HCT116 (cell line): ENCODE results near the gene CD70. TPM values are rescaled to one million over a fixed set of nuclear protein-coding genes. Genes with fewer than 3 reads are reported as not detected.
"Not testable (repeated sequence)": the region's sequence is repeated elsewhere in the genome, so short reads cannot be mapped to it uniquely, and the experiment has no call there.

Experiments used
- ATAC-seq: fragments of 200-7000 bp; cut with Tn5 transposase; 2 replicates; pipeline ENCODE4 v1.9.1; 2020; ENCODE audit warnings: mild to moderate bottlenecking, moderate library complexity
- BruUV-seq: library from RNA; stranded (reverse); fragments of 400-500 nt; replicated peaks from 2 replicates; lab custom pipeline; 2021; lab: Mats Ljungman, UMichigan
- CTCF ChIA-PET: fragments of 300-600 bp; sonication (Branson Sonifier 250); formaldehyde crosslinking; loops from one replicate; lab custom pipeline; 2021; ENCODE audit warnings: antibody characterized with exemption; lab: Charles Lee
- POLR2A ChIA-PET: fragments of 300-600, 350-600 bp; sonication (Branson Sonifier 250); formaldehyde crosslinking; loops from one replicate; lab custom pipeline; 2021; ENCODE audit warnings: antibody characterized with exemption; lab: Charles Lee
- RAD21 ChIA-PET, 2 experiments: fragments of 300-600 bp; sonication (Branson Sonifier 250); formaldehyde crosslinking; loops; one replicate each; lab custom pipeline; 2023; ENCODE audit warnings: low total read pairs in 2 of 2; ENCODE audit not compliant: uncharacterized antibody in 2 of 2, unreplicated experiment in 2 of 2, low non-redundant PET in 1 of 2; lab: Charles Lee
- DNase-seq: peaks from one replicate; pipeline ENCODE4 v3.0.0-alpha.2; 2010; ENCODE audit warnings: low read depth, low spot score
- H2AFZ ChIP-seq: fragments of 200-600 bp; shearing (Covaris generic), sonication (generic); 2 replicates; pipeline ENCODE4 v1.6.1; 2017; ENCODE audit warnings: low read depth, mixed run types, mixed read lengths, antibody characterized with exemption, low read length; ENCODE audit not compliant: poor library complexity, severe bottlenecking
- H3K27ac ChIP-seq: 2 replicates; pipeline ENCODE4 v1.5.1; 2012; ENCODE audit warnings: low read depth, low read length
- H3K27me3 ChIP-seq: fragments of 200-600 bp; sonication (generic); 2 replicates; pipeline ENCODE4 v1.6.1; 2016; ENCODE audit warnings: mixed run types, low read length, mixed read lengths; ENCODE audit not compliant: insufficient read depth
- H3K36me3 ChIP-seq, 2 experiments: fragments of 200-500 bp in 1 of 2; fragments of 200-600 bp in 1 of 2; sonication (Bioruptor generic) in 1 of 2; sonication (generic) in 1 of 2; 2 replicates each; pipeline versions ENCODE4 v1.5.1 to v1.6.1; 2014 to 2016; ENCODE audit warnings: low read length in 2 of 2, inconsistent platforms in 1 of 2, mixed read lengths in 1 of 2, mixed run types in 1 of 2; ENCODE audit not compliant: insufficient read depth in 2 of 2, control insufficient read depth in 1 of 2
- H3K4me1 ChIP-seq, 2 experiments: fragments of 200-600 bp in 1 of 2; sonication (generic) in 1 of 2; 2 replicates each; pipeline versions ENCODE4 v1.5.1 to v1.6.1; 2012 to 2017; ENCODE audit warnings: low read length in 2 of 2, inconsistent platforms in 1 of 2, mild to moderate bottlenecking in 1 of 2, mixed read lengths in 1 of 2, mixed run types in 1 of 2, moderate library complexity in 1 of 2; ENCODE audit not compliant: insufficient read depth in 2 of 2, control insufficient read depth in 1 of 2
- H3K4me2 ChIP-seq: fragments of 200-600 bp; sonication (generic); 2 replicates; pipeline ENCODE4 v1.6.1; 2017; ENCODE audit warnings: mixed run types, low read length, mixed read lengths
- H3K4me3 ChIP-seq, 2 experiments: fragments of 200-600 bp in 1 of 2; sonication (generic) in 1 of 2; replicated peaks in 1 of 2; 2 replicates each; pipeline ENCODE4 v1.5.1; 2011 to 2016; ENCODE audit warnings: low read length in 2 of 2, control low read depth in 1 of 2, low read depth in 1 of 2, mild to moderate bottlenecking in 1 of 2, mixed read lengths in 1 of 2, mixed run types in 1 of 2
- H3K79me2 ChIP-seq: fragments of 200-600 bp; sonication (generic); 2 replicates; pipeline ENCODE4 v1.6.1; 2017; ENCODE audit warnings: mild to moderate bottlenecking, mixed run types, low read length, moderate library complexity, mixed read lengths; ENCODE audit not compliant: insufficient read depth
- H3K9ac ChIP-seq: fragments of 200-600 bp; sonication (generic); 2 replicates; pipeline ENCODE4 v1.6.1; 2016; ENCODE audit warnings: low read length, mixed read lengths
- H3K9me2 ChIP-seq: fragments of 200-600 bp; sonication (generic), shearing (Covaris generic); 2 replicates; pipeline ENCODE4 v1.6.1; 2017; ENCODE audit warnings: mixed run types, mild to moderate bottlenecking, moderate library complexity; ENCODE audit not compliant: insufficient read depth
- H3K9me3 ChIP-seq, 2 experiments: fragments of 200-500 bp in 1 of 2; fragments of 200-600 bp in 1 of 2; sonication (Bioruptor generic) in 1 of 2; sonication (generic) in 1 of 2; 2 replicates each; pipeline ENCODE4 v1.6.1; 2014 to 2017; ENCODE audit warnings: low read length in 2 of 2, mixed read lengths in 2 of 2, inconsistent platforms in 1 of 2, low read depth in 1 of 2, mild to moderate bottlenecking in 1 of 2, mixed run types in 1 of 2, moderate library complexity in 1 of 2; ENCODE audit not compliant: control insufficient read depth in 1 of 2, insufficient read depth in 1 of 2
- H4K20me1 ChIP-seq: fragments of 200-600 bp; sonication (generic), shearing (Covaris generic); 2 replicates; pipeline ENCODE4 v1.6.1; 2017; ENCODE audit warnings: mixed run types, mild to moderate bottlenecking, moderate library complexity; ENCODE audit not compliant: insufficient read depth
- EGR1 ChIP-seq: IDR thresholded peaks from 2 replicates; pipeline ENCODE4 v1.6.1; 2012; ENCODE audit warnings: low read depth
- FOSL1 ChIP-seq: IDR thresholded peaks from 2 replicates; pipeline ENCODE4 v1.6.1; 2012; ENCODE audit warnings: low read depth
- REST ChIP-seq: IDR thresholded peaks from 2 replicates; pipeline ENCODE4 v1.6.1; 2012; ENCODE audit warnings: low read depth
- intact Hi-C: fragments of 100-400 bp; cut with micrococcal nuclease; formaldehyde crosslinking; loops from 2 replicates; pipeline ENCODE4 v1.10.0; 2022
- total RNA-seq: library from RNA; stranded (reverse); gene quantifications from one replicate; pipeline ENCODE4 v1.2.1, GENCODE V29; 2021; ENCODE audit not compliant: unreplicated experiment

CD70 gene
- total RNA-seq, 1 experiment from 2014 or later: 2.1 TPM

DNA sequence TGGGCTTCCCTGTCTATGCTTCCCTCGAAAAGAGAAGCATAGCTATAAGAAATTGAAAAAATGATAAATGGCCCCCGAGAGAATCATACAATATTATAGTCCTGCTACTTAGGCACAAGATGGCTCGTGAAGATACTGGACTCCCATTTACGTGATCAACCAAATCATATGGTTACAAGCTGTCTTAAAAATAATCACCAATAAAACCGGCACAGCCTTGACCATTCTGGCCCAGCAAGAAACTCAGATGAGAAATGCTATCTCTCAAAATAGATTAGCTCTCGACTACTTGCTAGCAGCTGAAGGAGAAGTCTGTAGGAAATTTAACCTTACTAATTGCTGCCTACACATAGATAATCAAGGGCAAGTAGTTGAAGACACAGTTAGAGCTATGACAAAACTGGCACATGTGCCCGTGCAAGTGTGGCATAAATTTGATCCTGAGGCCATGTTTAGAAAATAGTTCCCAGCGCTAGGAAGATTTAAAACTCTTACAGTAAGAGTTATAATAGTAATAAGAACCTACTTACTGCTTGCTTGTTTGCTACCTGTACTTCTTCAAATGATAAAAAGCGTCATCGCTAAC lies 10.1 kb upstream of the CD70 start:
- POLR2A ChIA-PET: interaction anchor here (0.9 kb wide), 1 partner anchor 70 kb away, joined by 4 read pairs; the partner anchor contains the start of gene TNFSF9
- CTCF ChIA-PET: interaction anchor here (0.9 kb wide), 1 partner anchor 84 kb away, joined by 3 read pairs; no protein-coding TSS in a partner anchor

GRCh38 chr19:6599866-6600454 lies 9.0 kb upstream of the CD70 start:
- Histone ChIP-seq H3K27ac (no peak overlapping the region), H3K27me3 (no peaks in the 10 kb centered on the region), H4K20me1 (no peaks in the 10 kb centered on the region), H3K9me3 (no peaks in the 10 kb centered on the region), H3K79me2 (no peaks in the 10 kb centered on the region), H3K9ac (no peak overlapping the region), H2AFZ (no peak overlapping the region), H3K9me2 (no peaks in the 10 kb centered on the region), H3K4me3 (no peak overlapping the region), H3K4me2 (no peak overlapping the region), H3K36me3 (no peaks in the 10 kb centered on the region), H3K4me1 (peaks cover 13 to 36% of the 10 kb centered on the region in 2 experiments)
- RAD21 ChIA-PET: no interaction called here
- CTCF ChIA-PET: no interaction called here
- ATAC-seq (no peak), DNase-seq (no peak)
- POLR2A ChIA-PET: interaction anchor here (0.9 kb wide), 1 partner anchor 69 kb away, joined by 4 read pairs; the partner anchor contains the start of gene TNFSF9
- no peak for TF ChIP-seq EGR1
- TF ChIP-seq REST: no peak
- TF ChIP-seq FOSL1: no peak
- BruUV-seq: no TSS peak
- intact Hi-C loops: no loop called here

More for the DNA sequence above, 10.1 kb upstream of the CD70 start:
- H3K4me2 ChIP-seq, DNase-seq, H2AFZ ChIP-seq, H3K27ac ChIP-seq, H4K20me1 ChIP-seq, H3K9me3 ChIP-seq, H3K9me2 ChIP-seq, H3K4me3 ChIP-seq, H3K36me3 ChIP-seq, RAD21 ChIA-PET, ATAC-seq, H3K27me3 ChIP-seq, intact Hi-C loops, H3K9ac ChIP-seq, H3K79me2 ChIP-seq, BruUV-seq: not testable (repeated sequence)
- H3K4me1 ChIP-seq: peaks cover 7 to 25% of the 10 kb centered on the region in 2 experiments

DNA sequence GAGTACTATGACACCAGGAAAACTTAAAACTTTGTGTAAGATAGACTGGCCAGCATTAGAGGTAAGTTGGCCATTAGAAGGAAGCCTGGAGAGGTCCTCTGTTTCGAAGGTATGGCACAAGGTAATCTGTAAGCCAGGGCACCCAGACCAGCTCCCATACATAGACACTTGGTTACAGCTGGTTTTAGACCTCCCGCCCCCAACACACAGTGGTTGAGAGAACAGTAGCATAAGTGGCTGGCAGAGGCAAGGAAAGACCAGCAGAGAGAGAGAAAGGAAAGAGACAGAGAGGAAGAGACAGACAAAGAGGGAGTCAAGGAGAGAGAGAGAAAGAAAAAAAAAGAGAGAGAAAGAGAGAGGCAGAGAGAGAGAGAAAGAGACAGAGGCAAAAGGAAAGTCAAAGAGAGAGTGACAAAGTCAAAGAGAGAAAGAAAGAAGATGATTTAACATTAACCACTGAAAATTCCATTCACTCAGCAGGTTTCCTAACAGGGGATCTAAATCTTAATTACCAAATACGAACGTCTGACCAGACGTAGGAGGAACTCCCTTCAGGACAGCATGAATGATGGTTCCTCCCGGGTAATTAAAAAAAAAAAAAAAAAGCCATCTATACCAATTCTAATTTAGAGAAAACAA lies 7.4 kb upstream of the CD70 start:
- POLR2A ChIA-PET, BruUV-seq, H4K20me1 ChIP-seq: not testable (repeated sequence)

More for the DNA sequence above, 7.4 kb upstream of the CD70 start:
- H3K9me2 ChIP-seq, intact Hi-C loops, H3K9ac ChIP-seq, ATAC-seq, H3K4me2 ChIP-seq, DNase-seq, CTCF ChIA-PET, H3K4me3 ChIP-seq, H3K27ac ChIP-seq, H3K79me2 ChIP-seq, H2AFZ ChIP-seq, H3K36me3 ChIP-seq, RAD21 ChIA-PET, H3K9me3 ChIP-seq, H3K27me3 ChIP-seq: not testable (repeated sequence)
- peaks cover 17 to 38% of the 10 kb centered on the region in 2 experiments for H3K4me1 ChIP-seq
